Measurements from ENCODE around the gene ZC3H4. TPM values are rescaled to one million over a fixed set of nuclear protein-coding genes. Genes with fewer than 3 reads are reported as not detected.

The ZC3H4 gene
- total and polyA plus RNA-seq, 2 donors from 2014 or later = 5.7 to 55.2 TPM

- Histone ChIP-seq H3K27me3 (ENCODE audit: control insufficient read depth, insufficient read depth, low read length) (no peaks in the 10 kb centered on the region), H3K36me3 (ENCODE audit: control insufficient read depth in 2 of 3, insufficient read depth in 3 of 3, low read length in 3 of 3) (peaks cover 0 to 23% (median 18%) of the 10 kb centered on the region in 3 donors), H3K4me1 (ENCODE audit: control insufficient read depth in 2 of 3, insufficient read depth in 2 of 3, low read depth in 1 of 3, low read length in 3 of 3) (no peaks in the 10 kb centered on the region), H3K4me3 (ENCODE audit: low read length in 3 of 3) (no peak overlapping the region), H3K9me3 (ENCODE audit: control insufficient read depth in 2 of 3, insufficient read depth in 1 of 3, low read length in 3 of 3) (no peaks in the 10 kb centered on the region), H3K9ac (ENCODE audit: low read length in 3 of 3) (no peak overlapping the region), H3K27ac (ENCODE audit: low read depth in 2 of 2, low read length in 2 of 2) (no peak overlapping the region)
- DNase-seq (no peak), FAIRE-seq (no peak)
- TF ChIP-seq CTCF (IDR thresholded peaks at IDR 0.05; ENCODE audit: borderline replicate concordance, extremely low read depth, insufficient read depth) = no peak
- intact Hi-C loops (cut with DNase I) = no loop called here
Measured at GRCh38 chr19:47067215-47067847, 46.2 kb downstream of the ZC3H4 start.

DNA sequence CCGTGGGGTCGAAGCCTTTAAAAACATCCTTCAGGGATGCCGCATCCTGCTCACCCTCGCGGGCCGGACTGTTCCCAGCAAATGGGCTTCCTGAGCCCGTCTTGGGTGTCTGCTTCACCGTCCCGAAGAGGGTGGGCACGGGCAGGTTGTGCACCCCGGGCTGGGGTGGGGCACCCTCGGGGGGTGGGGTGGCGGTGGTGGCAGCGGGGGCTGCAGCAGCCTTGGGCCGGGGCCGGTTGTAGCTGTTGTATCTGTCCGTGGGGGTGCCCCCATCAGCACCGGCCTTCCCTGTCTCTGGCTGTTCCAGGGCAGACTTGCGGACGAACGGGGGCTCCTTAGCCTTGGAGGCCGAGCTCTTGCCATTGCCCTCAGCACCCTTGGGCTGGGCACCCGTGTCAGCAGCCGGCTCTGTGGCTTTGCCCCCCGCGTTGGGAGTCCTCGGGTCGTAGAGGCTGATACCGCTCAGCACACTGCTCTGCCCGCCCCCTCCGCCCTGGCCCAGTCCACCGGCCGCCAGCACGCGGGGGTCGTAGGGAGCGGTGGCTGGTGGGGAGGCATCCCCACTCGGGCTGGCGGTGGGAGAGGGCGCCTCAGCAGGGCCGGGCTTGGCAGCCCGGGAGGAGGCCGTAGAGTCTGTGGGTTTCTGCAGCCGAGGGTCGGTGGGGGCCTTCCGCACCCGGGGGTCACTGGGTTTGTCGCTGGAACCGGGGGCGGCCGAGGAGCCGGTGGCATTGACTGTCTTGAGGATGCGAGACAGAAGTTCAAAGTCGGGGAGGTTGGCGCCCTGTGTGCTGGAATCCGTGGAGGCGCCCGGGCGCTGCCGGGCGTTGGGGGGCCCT lies 47.0 kb downstream of the ZC3H4 start:
- FAIRE-seq = no peak
- Histone ChIP-seq H3K9me3 (ENCODE audit: control insufficient read depth in 2 of 3, insufficient read depth in 1 of 3, low read length in 3 of 3) (no peaks in the 10 kb centered on the region), H3K36me3 (ENCODE audit: control insufficient read depth in 2 of 3, insufficient read depth in 3 of 3, low read length in 3 of 3) (peaks cover 0 to 16% (median 16%) of the 10 kb centered on the region in 3 donors), H3K9ac (ENCODE audit: low read length in 3 of 3) (no peak overlapping the region), H3K27ac (ENCODE audit: low read depth in 2 of 2, low read length in 2 of 2) (no peak overlapping the region), H3K27me3 (ENCODE audit: control insufficient read depth, insufficient read depth, low read length) (no peaks in the 10 kb centered on the region), H3K4me1 (ENCODE audit: control insufficient read depth in 2 of 3, insufficient read depth in 2 of 3, low read depth in 1 of 3, low read length in 3 of 3) (no peaks in the 10 kb centered on the region), H3K4me3 (ENCODE audit: low read length in 3 of 3) (no peak overlapping the region)
- intact Hi-C loops (cut with DNase I) = no loop called here
- DNase-seq = peak in 1 of 5 donors; percentile 79
- no peak for TF ChIP-seq CTCF (IDR thresholded peaks at IDR 0.05; ENCODE audit: borderline replicate concordance, extremely low read depth, insufficient read depth)

GRCh38 chr19:47065242-47065641 lies 48.3 kb downstream of the ZC3H4 start:
- Histone ChIP-seq H3K27ac (ENCODE audit: low read depth in 2 of 2, low read length in 2 of 2) (no peak overlapping the region), H3K36me3 (ENCODE audit: control insufficient read depth in 2 of 3, insufficient read depth in 3 of 3, low read length in 3 of 3) (peaks cover 0 to 10% (median 8%) of the 10 kb centered on the region in 3 donors), H3K4me3 (ENCODE audit: low read length in 3 of 3) (no peak overlapping the region), H3K4me1 (ENCODE audit: control insufficient read depth in 2 of 3, insufficient read depth in 2 of 3, low read depth in 1 of 3, low read length in 3 of 3) (no peaks in the 10 kb centered on the region), H3K27me3 (ENCODE audit: control insufficient read depth, insufficient read depth, low read length) (no peaks in the 10 kb centered on the region), H3K9ac (ENCODE audit: low read length in 3 of 3) (no peak overlapping the region), H3K9me3 (ENCODE audit: control insufficient read depth in 2 of 3, insufficient read depth in 1 of 3, low read length in 3 of 3) (no peaks in the 10 kb centered on the region)
- intact Hi-C loops (cut with DNase I) = no loop called here
- FAIRE-seq (no peak), DNase-seq (no peak)
- TF ChIP-seq CTCF (IDR thresholded peaks at IDR 0.05; ENCODE audit: borderline replicate concordance, extremely low read depth, insufficient read depth) = no peak

Measured in kidney (tissue), 14 donors.